Measurements from ENCODE around the gene NMD3. TPM values are rescaled to one million over a fixed set of nuclear protein-coding genes. Genes with fewer than 3 reads are reported as not detected.

Gene NMD3
- total RNA-seq = 45.9 and 55.1 TPM in 2 replicates

DNA sequence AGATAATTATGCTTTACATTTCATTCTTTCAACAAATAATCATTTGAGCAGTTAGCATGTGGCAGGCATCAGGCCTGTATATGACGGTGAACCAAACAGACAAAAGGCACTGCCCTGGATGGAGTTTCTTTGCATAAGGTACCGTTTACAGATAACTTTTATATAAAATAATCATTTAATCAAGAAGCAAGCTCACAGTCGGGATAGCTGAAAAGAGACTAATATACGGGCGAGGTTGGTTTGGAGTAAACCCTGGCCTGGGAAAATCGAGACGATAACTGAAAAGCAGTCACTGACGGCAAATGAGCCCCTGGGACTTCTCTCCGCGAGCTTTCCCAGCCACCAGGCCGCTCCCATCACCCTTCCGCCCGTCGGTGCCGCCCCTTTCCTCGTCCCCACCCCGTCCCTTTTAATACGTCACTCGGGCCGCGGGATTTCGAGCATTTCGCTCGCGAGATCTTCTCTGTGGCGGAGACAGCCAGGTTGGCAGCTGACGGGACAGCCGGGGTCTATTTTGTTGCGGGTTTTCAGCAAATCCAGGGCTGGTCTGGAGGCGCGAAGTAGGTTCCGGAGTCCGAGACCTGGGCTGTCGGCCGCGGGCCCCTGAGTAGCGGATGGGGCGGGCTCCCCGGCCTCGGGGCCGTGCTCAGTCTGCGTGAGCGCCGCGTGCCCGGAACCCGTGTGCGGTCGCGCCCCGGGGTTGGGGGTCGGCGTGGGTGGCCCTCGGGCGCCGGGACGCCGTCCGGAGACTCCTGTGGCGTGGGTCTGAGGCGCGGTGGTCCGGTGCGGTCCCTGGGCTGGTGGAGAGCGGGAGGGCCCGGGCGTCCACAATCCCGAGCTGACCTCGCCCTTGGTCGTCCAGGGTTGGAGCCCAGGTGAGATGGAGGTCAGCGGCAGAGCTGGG, at the start of gene NMD3:
Gene NMD3 (plus strand): TSS at position 462 of the 904 bp plus-strand sequence. CDS start 703 bp downstream, outside the sequence.

Other genes starting within 250 kb of the NMD3 start
- 5.8 and 14.1 TPM in 2 replicates for gene B3GALNT1, start 116.0 kb upstream of the NMD3 start, total RNA-seq
- gene SPTSSB, start 150.2 kb downstream of the NMD3 start, total RNA-seq = not detected in 2 replicates

Measured in cardiac atrium fibroblast (primary cell).